Measurements from ENCODE around the gene CYP4B1. TPM values are rescaled to one million over a fixed set of nuclear protein-coding genes. Genes with fewer than 3 reads are reported as not detected.
"Not testable (repeated sequence)": the region's sequence is repeated elsewhere in the genome, so short reads cannot be mapped to it uniquely, and the experiment has no call there.

Gene CYP4B1
- total and polyA plus RNA-seq, 5 donors, result 1.7 to 7.5 (median 2.6) TPM

- ATAC-seq, result not testable (repeated sequence)
These were observed 58.8 kb downstream of the CYP4B1 start for GRCh38 chr1:46857660-46858065.

GRCh38 chr1:46862348-46862747, 63.5 kb downstream of the CYP4B1 start:
- H3K4me3 ChIP-seq (ENCODE audit: low read length), result no peak overlapping the region
- no peaks in the 10 kb centered on the region for H3K4me1 ChIP-seq (ENCODE audit: control insufficient read depth, insufficient read depth, low read length)
- intact Hi-C loops (cut with DNase I), result no loop called here
- 85% methylated on average over 2 of the region's 2 CpGs for WGBS
- H3K27me3 ChIP-seq (ENCODE audit: control insufficient read depth, insufficient read depth), result no peaks in the 10 kb centered on the region
- no peaks in the 10 kb centered on the region for H3K9me3 ChIP-seq (ENCODE audit: control insufficient read depth, low read length)
- ATAC-seq (no peak), DNase-seq (no peak)
- H3K27ac ChIP-seq (ENCODE audit: low read length), result no peak overlapping the region

More at GRCh38 chr1:46857660-46858065, 58.8 kb downstream of the CYP4B1 start:
- H3K4me1 ChIP-seq (ENCODE audit: control insufficient read depth, insufficient read depth, low read length); H3K4me3 ChIP-seq (ENCODE audit: low read length); intact Hi-C loops (cut with DNase I); H3K27ac ChIP-seq (ENCODE audit: low read length); H3K9me3 ChIP-seq (ENCODE audit: control insufficient read depth, low read length); H3K27me3 ChIP-seq (ENCODE audit: control insufficient read depth, insufficient read depth); DNase-seq: not testable (repeated sequence)
- 62% methylated on average over 8 of the region's 8 CpGs for WGBS

Other genes starting within 250 kb of the CYP4B1 start
- not detected for gene KNCN, start 247.4 kb upstream of the CYP4B1 start, total RNA-seq
- gene KNCN, start 247.4 kb upstream of the CYP4B1 start, polyA plus RNA-seq, result not detected
- 10 to 100 TPM; 40.2 to 46.9 (median 43.4) TPM for gene MKNK1, start 194.8 kb upstream of the CYP4B1 start, total RNA-seq
- 27.8 TPM for gene MKNK1, start 194.8 kb upstream of the CYP4B1 start, polyA plus RNA-seq
- gene MOB3C, start 182.2 kb upstream of the CYP4B1 start, total RNA-seq, result 10 to 100 TPM; 14.1 to 20.9 (median 16.5) TPM
- 10.3 TPM for gene MOB3C, start 182.2 kb upstream of the CYP4B1 start, polyA plus RNA-seq
- 100 to 1,000 TPM; 144 to 181 (median 166) TPM for gene ATPAF1, start 130.7 kb upstream of the CYP4B1 start, total RNA-seq
- gene ATPAF1, start 130.7 kb upstream of the CYP4B1 start, polyA plus RNA-seq, result 218 TPM
- not detected for gene TEX38, start 127.2 kb upstream of the CYP4B1 start, total RNA-seq
- gene TEX38, start 127.2 kb upstream of the CYP4B1 start, polyA plus RNA-seq, result 0.14 TPM
- 10 to 100 TPM; 67.9 to 78.3 (median 75.5) TPM for gene EFCAB14, start 79.9 kb upstream of the CYP4B1 start, total RNA-seq
- gene EFCAB14, start 79.9 kb upstream of the CYP4B1 start, polyA plus RNA-seq, result 21.3 TPM
- under 1 TPM in 1 of 4 donors, not detected in 3; 0.57 TPM for gene CYP4A11, start 142.4 kb downstream of the CYP4B1 start, total RNA-seq
- gene CYP4A11, start 142.4 kb downstream of the CYP4B1 start, polyA plus RNA-seq, result not detected
- gene CYP4X1, start 224.6 kb downstream of the CYP4B1 start, total RNA-seq, result 1 to 10 TPM; 3.2 to 8.7 (median 4.3) TPM
- 4.1 TPM for gene CYP4X1, start 224.6 kb downstream of the CYP4B1 start, polyA plus RNA-seq